Thoracic aorta (tissue), 2 donors: ENCODE results near the gene HSD3B2. TPM values are rescaled to one million over a fixed set of nuclear protein-coding genes. Genes with fewer than 3 reads are reported as not detected.

Experiments
- ATAC-seq: fragments of 150-250 bp; one replicate; pipeline ENCODE4 v1.8.0; 2017; ENCODE audit warnings: low read depth; ENCODE audit not compliant: insufficient number of reproducible peaks, low FRiP score
- DNase-seq: peaks from one replicate; pipeline ENCODE4 v3.0.0-alpha.2; 2020; ENCODE audit warnings: low spot score
- H3K27ac ChIP-seq, 2 donors: fragments of 200-600 bp; sonication (generic); 1 replicate in 1 of 2; 2 replicates in 1 of 2; pipeline ENCODE4 v1.5.1; 2016; ENCODE audit warnings: mild to moderate bottlenecking in 2 of 2, moderate library complexity in 2 of 2
- H3K27me3 ChIP-seq: fragments of 200-600 bp; sonication (generic); replicated peaks from 2 replicates; pipeline ENCODE4 v1.6.0; 2016; ENCODE audit warnings: mild to moderate bottlenecking; ENCODE audit not compliant: insufficient read depth
- H3K36me3 ChIP-seq: fragments of 200-600 bp; sonication (generic); one replicate; pipeline ENCODE4 v1.5.1; 2016
- H3K4me1 ChIP-seq, 2 donors: fragments of 200-600 bp; sonication (generic); 1 replicate in 1 of 2; 2 replicates in 1 of 2; pipeline versions ENCODE4 v1.5.1 to v1.6.0; 2016; ENCODE audit warnings: low read depth in 2 of 2, mild to moderate bottlenecking in 1 of 2; ENCODE audit not compliant: control insufficient read depth in 1 of 2
- H3K4me3 ChIP-seq: fragments of 200-600 bp; sonication (generic); 2 replicates; pipeline ENCODE4 v1.5.1; 2016; ENCODE audit warnings: mild to moderate bottlenecking
- H3K9me3 ChIP-seq: fragments of 200-600 bp; sonication (generic); 2 replicates; pipeline ENCODE4 v1.5.1; 2016
- CTCF ChIP-seq: fragments of 200-600 bp; sonication (generic); IDR thresholded peaks from one replicate; pipeline ENCODE4 v1.5.1; 2019; ENCODE audit warnings: antibody characterized with exemption
- total RNA-seq, 2 donors: library from RNA; depleted of rRNA; stranded (reverse); fragments of >200 nt; gene quantifications; one replicate each; pipeline versions ENCODE4 v1.1.0 to v1.2.3, GENCODE V29; 2016

HSD3B2 gene
- total RNA-seq, 2 donors from 2014 or later = not detected

GRCh38 chr1:119448127-119448511 lies 33.2 kb downstream of the HSD3B2 start:
- no peak for TF ChIP-seq CTCF
- no peak overlapping the region for H3K27ac ChIP-seq
- DNase-seq = no peak
- no peak for ATAC-seq
- no peaks in the 10 kb centered on the region for H3K9me3 ChIP-seq
- no peak overlapping the region for H3K4me3 ChIP-seq
- H3K27me3 ChIP-seq = no peaks in the 10 kb centered on the region
- no peaks in the 10 kb centered on the region for H3K36me3 ChIP-seq
- H3K4me1 ChIP-seq = no peaks in the 10 kb centered on the region

DNA sequence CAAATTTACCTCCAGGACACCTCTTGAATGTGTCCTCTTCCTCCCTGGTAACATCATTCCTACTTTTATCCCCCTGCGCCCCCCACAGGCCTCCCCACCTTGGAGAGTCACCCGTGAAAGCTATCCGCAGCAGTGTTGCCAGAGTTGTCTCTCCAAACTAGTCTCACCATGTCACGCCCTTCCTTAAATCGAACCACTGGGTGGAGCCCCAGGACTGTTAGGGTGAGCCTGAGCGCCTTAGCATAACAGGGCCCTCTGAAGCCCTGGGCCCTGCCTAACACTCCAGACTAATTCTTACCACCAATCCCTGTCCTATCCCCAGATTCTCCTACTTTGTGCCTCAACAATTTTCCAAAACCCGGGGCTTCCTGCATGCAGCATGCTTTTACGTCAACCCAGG lies 35.0 kb downstream of the HSD3B2 start:
- Histone ChIP-seq H3K9me3 (no peaks in the 10 kb centered on the region), H3K36me3 (no peaks in the 10 kb centered on the region), H3K4me1 (no peaks in the 10 kb centered on the region), H3K4me3 (no peak overlapping the region), H3K27me3 (no peaks in the 10 kb centered on the region), H3K27ac (no peak overlapping the region)
- ATAC-seq = no peak
- no peak for DNase-seq
- TF ChIP-seq CTCF = no peak

DNA sequence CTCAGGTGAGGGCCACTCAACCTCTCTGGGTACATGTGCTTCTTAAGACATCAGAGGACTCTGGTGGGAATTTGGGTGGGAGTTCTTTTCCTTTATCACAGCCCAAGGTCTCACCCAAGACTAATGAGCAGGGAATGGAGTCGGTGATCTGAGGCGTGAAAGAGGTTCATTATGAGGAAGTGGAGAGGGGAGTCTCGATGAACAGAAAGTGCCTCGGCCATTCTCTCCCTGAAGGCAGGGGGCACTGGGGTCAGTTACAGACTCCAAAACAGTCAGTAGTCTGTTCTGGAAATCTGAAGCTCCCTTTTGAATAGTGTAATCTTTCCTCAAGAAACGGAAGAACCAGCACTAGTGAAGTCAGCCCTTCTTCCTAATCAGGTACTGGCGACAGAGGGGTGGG lies 36.2 kb downstream of the HSD3B2 start:
- Histone ChIP-seq H3K27me3 (no peaks in the 10 kb centered on the region), H3K27ac (no peak overlapping the region), H3K36me3 (no peaks in the 10 kb centered on the region), H3K4me3 (no peak overlapping the region), H3K9me3 (no peaks in the 10 kb centered on the region), H3K4me1 (no peaks in the 10 kb centered on the region)
- DNase-seq = no peak
- no peak for ATAC-seq
- no peak for TF ChIP-seq CTCF

DNA sequence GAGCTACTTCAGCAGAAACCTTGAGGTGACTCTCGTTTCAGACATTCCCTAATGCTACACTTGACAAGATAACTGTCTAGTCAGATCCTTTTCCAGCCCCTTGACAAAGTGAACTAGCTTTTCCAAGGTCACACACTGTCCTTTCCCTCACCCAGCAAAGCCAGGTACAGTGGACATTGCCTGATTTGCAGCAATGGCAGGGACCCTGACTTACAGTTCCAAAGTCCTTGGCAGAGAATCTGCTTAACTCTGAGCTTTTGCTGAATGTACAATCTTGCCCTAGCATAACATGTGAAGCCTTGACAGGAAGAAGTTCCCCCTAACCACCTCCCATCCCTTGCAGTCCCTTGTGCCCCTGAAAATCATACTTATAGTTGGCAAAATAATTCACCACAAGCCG lies 37.1 kb downstream of the HSD3B2 start:
- H3K9me3 ChIP-seq = no peaks in the 10 kb centered on the region
- ATAC-seq = no peak
- no peaks in the 10 kb centered on the region for H3K36me3 ChIP-seq
- no peak for DNase-seq
- H3K27me3 ChIP-seq = no peaks in the 10 kb centered on the region
- TF ChIP-seq CTCF = no peak
- H3K4me3 ChIP-seq = no peak overlapping the region
- no peak overlapping the region for H3K27ac ChIP-seq
- no peaks in the 10 kb centered on the region for H3K4me1 ChIP-seq

DNA sequence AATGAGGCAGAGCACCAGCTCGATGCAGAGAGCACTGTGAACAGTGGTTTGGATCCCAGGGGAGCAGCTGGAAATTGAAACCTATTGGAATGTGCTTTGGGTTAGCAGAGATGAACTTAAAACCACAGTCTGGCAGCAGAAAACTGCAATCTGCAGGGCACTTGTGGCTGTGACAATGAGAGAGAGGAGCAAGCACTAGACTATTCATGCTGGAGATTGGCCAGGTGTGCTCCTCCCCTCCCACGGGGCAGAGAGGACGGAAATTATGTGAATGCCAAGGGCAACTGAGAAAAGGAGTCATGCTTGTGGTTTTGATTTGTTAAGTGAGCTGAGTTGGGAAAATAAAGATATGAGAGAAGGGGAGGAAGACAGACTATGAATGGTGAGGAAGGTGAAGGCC lies 38.1 kb downstream of the HSD3B2 start:
- no peaks in the 10 kb centered on the region for H3K36me3 ChIP-seq
- H3K27ac ChIP-seq = no peak overlapping the region
- no peak for DNase-seq
- H3K27me3 ChIP-seq = no peaks in the 10 kb centered on the region
- H3K4me3 ChIP-seq = no peak overlapping the region
- ATAC-seq = no peak
- H3K9me3 ChIP-seq = no peaks in the 10 kb centered on the region
- H3K4me1 ChIP-seq = no peaks in the 10 kb centered on the region
- no peak for TF ChIP-seq CTCF
